Medulla oblongata (tissue), 1 donor: ENCODE data around the gene SOHLH2.
A peak's percentile ranks its signal among the peaks of the same experiment; 100 is the strongest.

ENCODE experiments used
- DNase-seq: peaks from one replicate; pipeline ENCODE4 v3.0.0-alpha.2; 2015; ENCODE audit errors: extremely low spot score

The SOHLH2 gene

DNA sequence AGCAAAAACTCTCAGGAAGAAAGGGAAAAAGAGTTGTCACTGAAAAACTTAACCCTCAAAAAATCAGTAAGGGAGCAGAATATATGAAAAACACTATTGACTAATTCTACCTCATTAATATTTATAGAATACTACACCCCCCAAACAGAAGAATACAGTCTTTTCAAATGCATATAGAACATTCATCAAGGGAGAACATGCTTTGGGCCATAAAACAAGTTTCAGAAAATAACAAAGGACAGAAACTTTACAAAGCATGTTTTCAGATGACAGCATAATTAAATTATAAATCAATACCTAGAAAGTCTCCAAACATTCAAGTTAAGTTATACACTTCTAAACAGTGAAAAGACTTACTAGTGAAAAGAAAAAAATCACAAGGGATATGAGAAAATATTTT lies 30.5 kb downstream of the SOHLH2 start:
- DNase-seq = no peak

DNA sequence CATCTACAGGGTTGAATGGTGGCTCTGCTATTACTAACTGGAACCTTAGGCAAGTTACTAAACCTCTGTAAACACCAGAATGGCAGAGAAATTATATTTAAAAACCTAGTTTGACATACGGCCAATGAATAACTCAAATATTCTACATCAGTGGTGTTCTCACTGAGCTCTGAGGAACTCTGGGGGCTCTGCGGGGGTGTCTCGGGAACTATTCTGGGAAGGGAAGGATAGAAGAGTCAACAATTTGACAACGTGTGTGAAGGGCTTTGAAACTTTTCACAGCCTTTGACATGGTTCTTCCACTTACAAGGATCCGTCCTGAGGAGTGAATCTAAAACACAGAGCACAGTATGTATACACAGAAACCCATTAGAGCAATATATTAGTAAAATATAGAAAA lies 38.7 kb downstream of the SOHLH2 start:
- no peak for DNase-seq

DNA sequence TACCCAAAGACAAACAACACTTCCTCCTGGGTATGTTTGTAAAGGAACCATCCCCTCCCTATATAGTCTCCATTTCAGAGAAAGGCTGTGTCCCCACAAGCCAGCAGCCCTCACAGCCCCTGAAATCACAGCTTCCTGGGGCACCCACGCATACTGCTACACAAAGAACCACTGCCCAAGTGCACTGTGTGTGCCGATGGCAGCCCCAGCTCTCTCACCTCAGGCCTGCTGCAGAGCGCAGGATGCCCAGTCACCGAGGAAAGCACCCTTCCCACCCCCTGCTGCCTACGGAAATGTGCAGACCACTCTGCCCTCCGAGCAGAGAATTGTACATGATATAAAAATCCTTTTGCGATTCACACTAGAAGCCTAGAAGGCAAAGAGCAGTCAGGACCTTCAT lies 39.4 kb downstream of the SOHLH2 start:
- DNase-seq = no peak

DNA sequence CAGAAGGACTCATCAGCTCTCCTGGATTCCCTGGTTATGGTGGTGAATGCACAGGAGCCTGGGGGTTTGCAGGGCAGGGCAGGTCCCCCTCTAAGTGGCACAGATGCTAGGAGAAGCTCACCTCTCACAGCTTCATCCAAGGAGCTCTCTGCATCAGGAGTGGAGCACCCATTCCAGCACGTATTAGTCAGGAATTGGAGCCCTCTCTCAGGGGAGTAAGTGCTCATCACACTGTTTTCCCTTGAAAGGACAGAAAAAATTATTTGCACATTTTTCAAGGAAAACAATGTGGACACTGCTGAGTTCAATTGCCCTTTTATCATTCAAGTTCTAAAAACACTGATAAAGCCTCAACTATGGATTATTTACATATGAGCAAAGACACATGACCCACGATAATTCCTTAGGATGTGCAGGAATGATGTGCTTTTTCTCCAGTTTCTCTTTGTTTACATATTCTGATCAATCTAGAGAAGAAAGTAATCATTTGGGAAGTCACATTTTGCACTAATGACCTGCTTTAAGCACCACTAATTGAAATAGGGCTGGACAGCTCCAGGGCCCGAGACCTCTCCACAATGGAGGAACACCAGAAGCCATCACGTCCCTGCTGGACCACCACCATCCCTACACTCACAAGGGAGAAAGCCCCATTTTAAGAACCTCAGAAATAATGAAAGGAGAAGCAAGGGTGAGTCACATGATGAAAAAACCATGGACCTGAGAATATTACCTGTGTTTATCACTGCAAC lies 40.6 kb downstream of the SOHLH2 start:
- DNase-seq = no peak

DNA sequence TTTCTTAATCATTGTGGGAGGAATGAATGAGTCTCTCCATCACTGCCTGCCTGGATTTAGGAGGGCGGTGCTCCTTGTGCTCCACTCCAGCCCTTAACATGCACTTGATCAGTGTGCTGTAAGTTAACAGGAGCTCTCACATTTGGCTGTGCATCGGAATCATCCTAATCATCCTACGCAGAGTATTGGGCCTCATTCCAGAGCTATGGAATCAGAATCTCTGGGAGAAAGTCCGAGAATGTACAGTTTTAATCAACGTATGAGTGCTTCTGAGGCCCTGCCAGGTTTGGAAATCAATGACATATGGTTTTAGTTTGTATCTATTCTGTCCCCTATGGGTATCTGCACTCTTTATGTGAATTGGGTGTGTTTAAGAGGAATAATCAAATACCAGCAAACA lies 48.3 kb downstream of the SOHLH2 start:
- DNase-seq = no peak

DNA sequence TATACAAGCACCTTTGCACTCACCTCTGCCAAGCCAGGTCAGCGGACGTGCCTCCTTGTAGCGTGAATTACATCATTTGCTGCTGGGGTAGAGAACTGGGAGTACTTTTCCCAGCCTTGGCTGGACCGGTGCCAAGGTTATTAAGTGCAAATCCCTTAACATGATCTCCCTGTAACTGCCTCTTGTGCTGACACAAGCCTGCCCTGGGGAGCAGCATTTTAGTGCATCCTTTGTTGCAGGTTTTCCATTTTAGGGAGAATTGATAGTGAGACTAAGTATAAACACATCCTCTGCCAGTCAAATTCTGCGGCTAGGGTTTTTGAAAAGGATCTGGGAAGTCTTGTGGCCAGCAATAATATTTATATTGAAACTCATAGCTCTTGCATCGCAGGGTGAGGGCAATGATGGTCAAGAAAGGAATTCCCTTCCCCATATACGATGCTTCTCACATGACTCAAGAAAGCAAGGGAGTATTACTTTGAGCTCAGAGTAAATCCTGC lies 50.5 kb downstream of the SOHLH2 start:
- peak; percentile 16 for DNase-seq

DNA sequence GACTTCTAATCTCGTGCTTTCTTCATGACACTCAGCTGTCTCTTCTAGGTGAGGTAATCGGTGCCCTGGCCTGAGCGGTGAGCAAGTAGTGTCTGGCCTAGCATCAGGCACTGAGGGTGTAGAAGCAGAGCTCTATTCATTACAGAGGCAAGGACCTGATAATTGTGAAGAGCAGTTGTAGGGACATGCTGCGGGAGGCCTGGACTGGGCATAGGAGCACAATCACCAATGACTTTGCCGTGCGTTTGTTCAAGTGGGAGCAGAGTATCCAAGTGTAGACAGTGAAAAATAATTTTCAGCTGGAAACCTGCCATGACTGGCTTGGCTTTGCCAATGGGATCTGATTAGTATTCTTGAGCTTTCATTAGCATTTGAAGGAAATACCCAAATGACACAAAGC lies 51.1 kb downstream of the SOHLH2 start:
- peak; percentile 21 for DNase-seq

DNA sequence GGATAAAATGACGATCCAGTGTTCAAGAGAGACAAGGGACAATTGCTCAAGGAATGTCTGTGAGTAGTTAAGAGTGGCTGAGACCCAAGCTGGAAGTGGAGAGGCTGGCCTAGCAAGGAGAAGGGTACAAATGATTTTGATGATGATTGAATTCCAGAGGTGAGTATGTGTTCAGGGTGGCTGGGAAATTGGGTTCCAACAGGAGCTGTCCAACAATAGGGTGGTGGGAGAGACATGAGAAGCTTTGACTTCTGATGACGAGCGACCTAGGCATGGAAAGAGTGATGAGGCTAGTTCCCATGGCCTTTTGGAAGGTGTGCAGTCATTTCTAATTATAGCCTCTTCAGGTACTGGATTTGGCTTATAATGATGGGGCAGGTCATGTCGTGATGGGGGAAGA lies 54.1 kb downstream of the SOHLH2 start:
- no peak for DNase-seq

DNA sequence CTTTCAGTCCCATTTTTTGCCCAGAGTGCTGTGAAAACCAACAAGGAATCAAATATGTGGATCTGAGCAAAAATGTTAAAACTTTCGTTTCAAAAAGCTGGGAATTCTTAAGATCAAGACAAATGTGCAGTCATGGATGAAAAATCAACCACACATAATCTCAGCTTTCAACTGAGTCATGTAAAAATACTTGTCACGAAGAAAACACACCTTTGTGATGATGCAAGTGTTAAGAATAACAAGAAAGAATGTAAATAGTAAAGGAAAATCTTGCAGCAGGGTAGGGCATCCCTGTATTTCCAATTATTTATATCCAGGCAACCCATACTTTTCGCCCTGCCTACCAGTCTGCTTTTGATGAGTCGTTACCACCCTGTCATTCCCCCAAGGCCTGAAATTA lies 55.7 kb downstream of the SOHLH2 start:
- DNase-seq = no peak

DNA sequence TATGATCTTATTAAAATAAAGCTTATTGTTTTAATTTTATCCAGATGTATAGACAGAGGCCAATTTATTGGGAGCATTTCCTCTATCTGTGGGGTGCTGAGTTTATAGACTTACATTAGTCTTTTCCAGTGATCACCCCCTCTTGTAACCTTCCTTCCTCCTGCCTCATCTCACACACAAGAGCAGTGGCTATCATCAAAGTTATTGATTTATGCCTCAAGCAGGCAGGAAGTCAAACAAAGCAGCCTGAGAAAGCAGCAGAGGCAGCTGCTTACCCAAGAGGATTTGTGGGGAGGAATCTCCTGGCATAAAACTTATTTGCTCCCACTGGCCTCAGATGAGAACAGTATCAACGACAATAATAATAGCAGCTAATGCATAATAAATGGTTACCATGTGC lies 56.9 kb downstream of the SOHLH2 start:
- DNase-seq = no peak

DNA sequence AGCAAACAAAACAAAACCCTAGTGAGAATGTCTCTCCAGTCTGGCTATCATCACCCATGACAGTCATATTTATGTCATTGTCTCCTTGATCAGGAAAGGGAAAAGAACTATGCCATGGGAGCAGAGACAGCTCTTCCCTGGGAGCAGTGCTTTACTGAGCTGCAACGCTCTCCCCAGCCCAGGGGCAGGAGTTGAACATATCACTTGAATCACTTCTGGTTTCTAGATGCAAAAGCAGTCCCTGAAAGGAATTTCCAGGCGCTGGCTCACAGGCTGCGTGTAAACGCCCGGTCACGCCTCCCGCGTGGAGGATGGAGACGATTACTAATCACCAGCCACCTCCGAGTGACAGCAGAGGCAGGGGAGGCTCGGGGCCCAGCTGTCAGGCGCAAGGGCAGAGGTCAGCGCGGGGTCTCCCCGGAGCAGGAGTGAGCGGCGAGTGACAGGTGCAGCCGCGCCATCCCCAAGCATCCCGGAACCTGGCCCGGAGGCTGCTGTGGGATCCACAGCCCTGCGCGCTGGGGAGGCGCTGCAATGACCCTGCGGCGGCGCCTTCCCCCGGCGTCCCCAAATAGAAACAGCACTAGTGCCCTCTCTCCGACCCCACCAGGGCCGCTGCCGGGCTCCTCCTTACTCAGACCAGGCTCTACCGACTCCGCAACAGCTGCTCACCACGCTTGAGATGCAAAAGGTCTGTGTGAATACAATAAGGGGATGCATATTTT lies 59.6 kb downstream of the SOHLH2 start:
- no peak for DNase-seq

DNA sequence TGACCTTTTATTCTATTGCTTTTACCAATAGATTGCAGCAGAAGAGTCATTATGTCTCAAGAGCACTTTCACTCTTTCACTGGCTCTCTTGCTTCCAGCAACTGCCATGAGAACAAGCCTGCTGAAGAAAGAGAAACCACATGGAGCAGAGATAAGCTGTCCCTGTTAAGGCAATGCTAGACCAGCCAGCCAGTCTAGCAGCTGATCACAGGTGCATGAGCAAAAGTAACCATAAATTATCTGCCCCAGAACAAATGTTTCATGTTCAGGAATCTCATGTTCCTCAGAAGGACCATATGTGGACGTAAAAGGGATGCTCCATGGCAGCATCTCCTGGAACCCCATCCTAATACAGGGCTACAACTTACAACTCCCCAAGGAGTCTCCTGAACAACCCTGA lies 62.8 kb downstream of the SOHLH2 start:
- DNase-seq = no peak

DNA sequence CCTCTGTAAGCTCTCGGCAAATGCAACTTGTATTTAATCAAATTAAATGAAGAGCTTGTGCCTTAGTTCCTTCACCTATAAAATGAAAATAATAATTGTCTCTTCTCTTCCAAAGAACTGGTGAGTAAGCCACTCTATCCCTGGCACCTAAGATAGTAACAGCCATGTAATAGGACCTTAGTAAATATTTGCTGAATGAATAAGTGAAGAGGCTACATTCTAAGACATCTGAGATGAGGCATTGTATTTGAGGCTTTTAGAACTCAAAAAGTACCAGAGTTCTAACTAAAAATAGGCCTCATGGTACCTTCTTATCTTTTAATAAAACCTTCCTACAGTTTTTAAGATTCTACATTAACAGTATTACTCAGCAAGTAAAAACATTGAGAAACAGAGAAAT lies 65.9 kb downstream of the SOHLH2 start:
- no peak for DNase-seq

DNA sequence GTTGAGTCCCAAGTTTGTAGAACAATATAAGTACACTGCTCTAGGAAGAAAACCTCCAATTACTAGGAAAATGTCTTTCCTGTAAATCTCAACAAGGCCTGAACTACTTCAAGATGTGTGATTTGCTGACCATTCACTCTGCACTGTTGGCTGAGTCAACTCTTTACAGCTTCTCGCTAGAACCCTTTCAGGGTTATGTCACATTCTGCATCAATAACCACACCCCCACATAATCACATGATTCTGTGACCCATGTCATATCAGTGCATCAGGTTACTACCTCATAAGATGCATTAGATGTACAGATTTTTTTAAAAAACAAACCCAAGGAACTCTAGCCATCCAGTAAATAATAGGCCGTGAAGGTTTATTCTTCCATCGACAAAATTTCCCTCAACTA lies 67.0 kb downstream of the SOHLH2 start:
- DNase-seq = no peak

DNA sequence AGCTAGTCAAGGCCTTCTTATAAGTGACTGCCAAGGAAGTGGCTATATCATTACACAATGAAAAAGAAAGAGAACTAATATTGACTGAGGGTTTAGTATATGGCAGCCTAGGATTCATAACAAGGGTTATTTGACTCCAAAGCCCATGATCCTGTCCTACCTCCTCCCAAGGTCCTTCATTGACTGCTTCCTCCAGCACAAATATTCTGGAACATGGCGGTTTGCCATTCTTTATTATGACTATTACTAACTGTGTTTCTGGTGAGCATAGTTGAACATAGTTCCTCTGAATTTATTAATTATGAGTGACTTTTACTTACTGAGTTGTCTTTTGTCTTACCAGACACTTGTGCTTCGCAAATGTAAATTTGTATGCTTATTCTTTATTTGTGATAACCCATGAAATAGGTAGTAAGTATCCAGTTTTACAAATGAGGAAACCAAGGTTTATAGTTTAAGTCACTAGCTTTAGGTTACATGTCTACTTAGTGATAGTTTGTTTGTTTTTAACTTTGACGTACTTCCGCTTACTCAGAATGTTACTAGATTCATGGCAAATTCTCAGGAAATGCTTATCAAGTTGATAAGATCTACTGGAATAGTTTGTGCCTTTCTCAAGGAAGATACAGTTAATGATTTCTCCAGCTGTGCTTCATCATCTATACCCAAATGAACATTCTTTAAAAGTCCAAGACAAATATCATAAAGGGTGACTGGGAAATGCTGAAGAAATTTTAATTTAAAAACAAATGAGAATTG lies 67.7 kb downstream of the SOHLH2 start:
- DNase-seq = no peak

DNA sequence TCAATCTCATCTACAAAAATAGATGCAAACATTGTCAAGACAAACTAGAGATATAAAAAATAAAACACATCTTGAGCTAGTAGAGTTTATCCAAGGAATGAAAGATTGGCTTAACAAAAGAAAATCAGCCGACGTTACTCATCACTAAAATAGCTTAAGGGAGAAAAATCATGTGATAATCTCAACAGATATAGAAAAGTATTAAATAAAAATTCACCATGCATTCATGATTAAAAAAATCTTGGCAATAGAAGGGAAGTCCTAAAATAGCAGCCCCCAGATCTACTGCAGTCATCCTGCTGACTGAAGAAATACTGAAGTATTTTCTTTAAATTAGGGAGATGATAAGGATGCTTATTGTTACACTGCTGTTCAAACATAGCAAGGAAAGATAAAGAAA lies 70.6 kb downstream of the SOHLH2 start:
- no peak for DNase-seq

DNA sequence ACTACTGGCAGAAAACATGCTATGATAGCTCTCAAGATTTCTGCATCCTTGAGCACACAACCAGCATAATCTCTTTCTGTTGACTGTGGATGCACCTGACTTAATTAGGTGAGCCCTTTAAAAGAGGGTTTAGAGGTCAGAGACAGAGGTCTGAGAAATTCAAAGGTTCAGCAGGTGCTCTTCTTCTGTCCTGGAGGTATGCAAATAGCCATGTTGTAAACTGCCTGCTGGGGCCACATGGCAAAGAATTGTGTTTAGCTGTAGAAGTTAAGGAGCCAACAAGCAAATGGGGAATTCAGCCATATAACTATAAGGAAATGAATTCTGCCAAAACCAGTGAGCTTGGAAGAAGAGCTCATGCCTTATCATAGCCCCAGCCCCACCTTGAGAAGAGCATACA lies 71.6 kb downstream of the SOHLH2 start:
- DNase-seq = no peak

DNA sequence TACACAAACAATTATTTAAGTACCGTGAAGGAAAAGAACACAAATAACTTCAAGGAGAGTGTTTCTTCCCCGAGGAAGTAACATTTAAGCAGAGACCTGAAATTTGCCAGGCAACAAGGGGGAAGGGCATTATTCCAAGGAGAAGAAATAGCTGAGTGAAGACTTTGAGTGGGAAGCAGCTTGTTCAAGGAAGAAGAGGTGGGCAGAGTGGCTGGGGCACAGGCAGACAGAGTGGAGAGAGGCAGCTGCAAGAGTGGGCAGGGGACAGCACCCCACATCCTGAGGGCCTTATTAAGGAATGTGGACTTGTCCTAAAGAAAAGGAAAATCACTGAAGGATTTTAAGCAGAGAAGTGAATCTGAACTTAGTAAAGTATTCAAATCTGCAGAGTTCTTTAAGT lies 78.5 kb downstream of the SOHLH2 start:
- no peak for DNase-seq

DNA sequence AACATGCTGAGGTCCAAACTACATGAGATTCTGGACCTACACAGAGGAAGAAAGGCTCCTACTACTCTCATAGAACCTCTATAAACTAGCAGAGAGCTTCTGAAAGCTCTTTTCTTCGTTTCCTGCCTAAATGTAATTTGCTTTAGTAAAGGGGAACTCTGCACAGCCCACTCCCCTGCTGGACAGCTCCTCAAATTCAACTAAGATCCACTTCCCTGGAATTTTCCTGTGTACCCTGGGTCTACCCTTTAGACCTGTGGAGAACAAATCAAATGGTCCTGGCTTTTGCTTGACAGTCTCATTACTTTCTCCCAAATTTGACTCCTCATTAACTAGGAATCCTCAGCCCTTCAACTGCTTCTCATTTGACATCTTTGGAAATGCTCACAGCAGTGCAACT lies 79.7 kb downstream of the SOHLH2 start:
- no peak for DNase-seq

DNA sequence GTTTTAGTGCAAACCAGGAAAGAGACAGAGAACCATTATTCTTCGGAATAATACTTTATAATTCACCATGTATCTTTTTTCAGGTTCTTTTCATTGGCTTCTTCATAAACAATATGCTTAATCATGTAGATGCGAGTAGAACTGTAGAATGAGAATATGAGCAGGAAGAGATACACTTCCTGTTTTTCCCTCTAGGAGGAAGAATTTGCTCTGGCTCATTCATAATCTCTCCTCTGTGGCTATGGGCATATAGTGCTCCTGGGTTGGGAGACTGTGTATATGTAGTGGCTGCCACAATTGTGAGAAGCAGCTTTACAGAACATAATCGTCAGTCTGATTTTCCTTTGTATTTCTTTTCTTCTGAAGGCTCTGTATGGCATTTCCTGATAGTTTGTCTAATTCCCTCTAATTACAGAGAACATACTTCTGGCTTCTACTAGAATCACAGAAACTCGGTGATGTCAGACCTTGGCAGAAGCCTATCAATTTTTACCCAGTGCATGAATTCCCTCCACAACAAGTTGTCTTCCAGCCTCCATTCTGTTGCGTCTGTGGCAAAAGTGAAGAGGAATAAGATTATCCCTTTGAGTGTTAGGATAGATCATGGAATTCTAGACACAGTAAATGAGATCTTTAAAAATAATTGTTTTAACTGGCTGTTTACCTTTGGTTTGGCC lies 80.3 kb downstream of the SOHLH2 start:
- DNase-seq = no peak

DNA sequence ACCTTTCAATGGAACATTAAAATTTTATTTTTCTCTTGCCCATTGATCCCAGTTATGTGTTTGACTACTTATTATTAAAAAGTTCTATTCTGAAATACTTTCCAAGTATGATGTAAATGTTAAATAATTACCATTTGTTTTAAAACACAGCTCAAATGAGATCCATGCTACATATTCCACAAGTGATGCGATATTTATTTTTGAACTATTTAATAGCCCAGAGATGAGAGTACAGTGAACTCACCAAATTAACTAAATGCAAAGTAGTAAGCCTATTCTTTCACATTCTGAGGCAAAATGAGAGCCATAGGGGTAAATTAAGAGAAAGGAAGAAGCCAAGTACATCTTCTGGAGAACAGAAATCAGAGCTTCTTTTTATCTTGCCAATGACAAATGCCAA lies 82.0 kb downstream of the SOHLH2 start:
- DNase-seq = no peak

DNA sequence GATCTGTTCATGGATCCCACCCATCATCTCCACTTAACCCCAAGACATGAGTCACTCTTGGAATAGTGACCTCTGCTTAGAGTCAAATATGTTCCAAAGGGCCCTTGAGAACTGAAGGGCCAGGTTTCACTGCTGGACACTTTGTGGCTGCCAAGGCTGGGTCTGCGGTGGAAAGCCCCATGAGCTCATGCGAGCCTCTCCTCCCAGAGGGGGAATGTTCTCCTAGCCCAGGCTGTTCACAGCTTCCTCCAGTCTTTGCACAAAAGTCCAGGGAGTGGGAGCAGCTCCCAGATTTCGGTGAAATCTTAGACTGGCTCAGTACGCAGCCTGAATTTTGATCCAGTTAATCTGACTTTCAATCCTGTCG lies 82.4 kb downstream of the SOHLH2 start:
- peak; percentile 49 for DNase-seq
